ENCODE measurements around the gene NCOA1. TPM values are rescaled to one million over a fixed set of nuclear protein-coding genes. Genes with fewer than 3 reads are reported as not detected.

Gene NCOA1
- total and polyA plus RNA-seq, 2 of the 4 experiments (the other 2 are of a cell fraction) = 6.7 to 11.3 TPM

DNA sequence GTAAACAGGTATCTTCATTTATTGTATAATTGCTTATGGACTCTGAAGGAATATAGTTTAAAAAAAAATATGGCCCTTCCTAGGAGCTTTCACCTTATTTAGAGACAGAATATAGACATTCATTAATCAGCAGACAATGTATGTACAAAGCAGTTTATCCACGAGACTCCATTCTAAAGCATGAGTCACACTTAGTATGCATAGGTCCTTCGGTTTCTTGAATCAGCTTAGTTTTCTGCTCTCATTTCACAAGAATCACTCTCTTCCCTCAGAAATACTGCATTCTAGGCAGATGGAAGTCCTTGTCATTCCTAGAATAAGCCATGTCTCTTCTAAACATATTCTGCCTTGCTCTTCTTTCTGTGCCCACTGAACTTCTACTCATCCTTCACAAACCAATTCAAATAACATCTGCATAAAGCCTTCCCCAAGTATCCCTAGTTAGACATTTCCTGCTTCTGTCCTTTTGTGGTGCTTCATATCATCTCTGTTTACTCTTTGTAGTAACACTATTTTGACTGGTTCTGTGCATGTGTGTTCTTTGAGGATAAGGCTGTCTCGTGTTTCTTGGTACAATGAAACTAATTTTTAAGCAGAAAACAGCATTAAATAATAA lies 217.6 kb downstream of the NCOA1 start:
- dilution Hi-C loops (cut with HindIII; ENCODE audit: low sequenced_read_pairs, unreplicated experiment) = no loop called here
- in situ Hi-C loops (cut with MboI; ENCODE audit: low sequenced_read_pairs) = no loop called here
- Histone ChIP-seq H3K79me1 (ENCODE audit: low read depth in 1 of 2, low read length in 2 of 2) (no peaks in the 10 kb centered on the region), H3K9me1 (ENCODE audit: insufficient read depth, low read length) (0 out of 2 replicates have a peak, but pooled peaks cover 2% of the 10 kb centered on the region), H3K36me3 (ENCODE audit: control insufficient read depth, insufficient read depth, low read length) (peaks cover 7% of the 10 kb centered on the region; the same call in 1 of the 2 replicates), H3K14ac (replicated peaks; ENCODE audit: low read depth, low read length) (no peak overlapping the region), H3K27ac (ENCODE audit: insufficient read depth, low read length) (no peak overlapping the region), H4K5ac (ENCODE audit: low read depth, low read length) (no peak overlapping the region), H4K91ac (ENCODE audit: insufficient read depth, low read depth, low read length) (no peak overlapping the region), H3K4me2 (ENCODE audit: low read depth, low read length) (peak overlapping the region; percentile 58), H3K56ac (ENCODE audit: extremely low read depth, insufficient read depth, low read length) (no peak overlapping the region), H3K4me1 (ENCODE audit: control insufficient read depth, insufficient read depth, low read length) (peaks cover 2% of the 10 kb centered on the region; the same call in 1 of the 2 replicates), H3K9me3 (ENCODE audit: control insufficient read depth, insufficient read depth, low read length) (no peaks in the 10 kb centered on the region), H3K18ac (ENCODE audit: low read depth, low read length) (no peak overlapping the region), H3K4me3 (ENCODE audit: insufficient read depth, low read depth, low read length) (no peak overlapping the region), H4K20me1 (ENCODE audit: insufficient read depth, low read length) (no peaks in the 10 kb centered on the region), H2AK5ac (ENCODE audit: low read depth, low read length) (no peak overlapping the region), H2AFZ (replicated peaks; ENCODE audit: low read length, poor library complexity) (no peak overlapping the region), H2AK9ac (replicated peaks; ENCODE audit: low read depth, low read length, poor library complexity) (no peak overlapping the region), H3K27me3 (ENCODE audit: control insufficient read depth, insufficient read depth, low read length) (no peaks in the 10 kb centered on the region), H2BK5ac (ENCODE audit: low read depth, low read length, poor library complexity, severe bottlenecking) (no peak overlapping the region), H4K8ac (ENCODE audit: low read depth in 2 of 2, low read length in 2 of 2) (no peak overlapping the region), H3K4ac (ENCODE audit: low read depth, low read length) (no peak overlapping the region), H2BK15ac (ENCODE audit: low read depth, low read length) (no peak overlapping the region), H2BK120ac (ENCODE audit: low read depth, low read length) (peak overlapping the region; percentile 36), H3K23ac (ENCODE audit: low read depth, low read length) (no peak overlapping the region; the same call in 1 of the 2 replicates), H2BK20ac (ENCODE audit: low read depth, low read length) (no peak overlapping the region), H3K9ac (ENCODE audit: low read depth, low read length) (no peak overlapping the region)
- peak; percentile 90 for ATAC-seq (ENCODE audit: low read depth)
- TF ChIP-seq, protein P1, sequence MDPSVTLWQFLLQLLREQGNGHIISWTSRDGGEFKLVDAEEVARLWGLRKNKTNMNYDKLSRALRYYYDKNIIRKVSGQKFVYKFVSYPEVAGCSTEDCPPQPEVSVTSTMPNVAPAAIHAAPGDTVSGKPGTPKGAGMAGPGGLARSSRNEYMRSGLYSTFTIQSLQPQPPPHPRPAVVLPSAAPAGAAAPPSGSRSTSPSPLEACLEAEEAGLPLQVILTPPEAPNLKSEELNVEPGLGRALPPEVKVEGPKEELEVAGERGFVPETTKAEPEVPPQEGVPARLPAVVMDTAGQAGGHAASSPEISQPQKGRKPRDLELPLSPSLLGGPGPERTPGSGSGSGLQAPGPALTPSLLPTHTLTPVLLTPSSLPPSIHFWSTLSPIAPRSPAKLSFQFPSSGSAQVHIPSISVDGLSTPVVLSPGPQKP (IDR thresholded peaks at IDR 0.05; ENCODE audit: borderline replicate concordance, low read depth, low read length) = no peak
- no peak for TF ChIP-seq SMC3 (IDR thresholded peaks at IDR 0.05; ENCODE audit: low read depth, low read length)
- TF ChIP-seq BHLHE40 (IDR thresholded peaks at IDR 0.05; ENCODE audit: low read depth, low read length) = peak; percentile 81
- peak; percentile 75 for TF ChIP-seq CEBPB (IDR thresholded peaks at IDR 0.05; ENCODE audit: low read depth, low read length)
- TF ChIP-seq FOS (IDR thresholded peaks at IDR 0.05; ENCODE audit: low read depth, low read length) = peak; percentile 74; the same call in 1 of the 2 replicates
- TF ChIP-seq RAD21 (IDR thresholded peaks at IDR 0.05; ENCODE audit: low read length) = no peak
- no peak for TF ChIP-seq NFE2L2 (IDR thresholded peaks at IDR 0.05; ENCODE audit: low read depth, low read length)
- intact Hi-C loops (cut with micrococcal nuclease) = no loop called here
- POLR2A ChIA-PET (ENCODE audit: unreplicated experiment) = interaction anchor here (0.7 kb wide), 1 partner anchor 1325 kb away, joined by 3 read pairs; the partner anchor contains the start of gene RAB10
- BruUV-seq (replicated peaks) = no TSS peak
- peak; percentile 82 for DNase-seq
- CTCF ChIA-PET = no interaction called here
- 0% methylated on average over 2 of the region's 3 CpGs; no CpG with 5 or more reads in 1 of the 2 experiments for WGBS, 2 experiments (ENCODE audit: extremely low coverage in 2 of 2, insufficient read length in 1 of 2)

Data from IMR-90 (cell line).